Urinary bladder (tissue), 4 donors: ENCODE measurements around the gene FOXP1. TPM values are rescaled to one million over a fixed set of nuclear protein-coding genes. Genes with fewer than 3 reads are reported as not detected.

Experiments used
- DNase-seq: peaks from one replicate; pipeline ENCODE4 v3.0.0-alpha.2; 2015; ENCODE audit errors: extremely low spot score
- H3K27ac ChIP-seq: one replicate; pipeline ENCODE4 v1.5.1; 2013; ENCODE audit warnings: low read depth, mild to moderate bottlenecking, moderate library complexity
- H3K36me3 ChIP-seq: one replicate; pipeline ENCODE4 v1.6.1; 2013; ENCODE audit warnings: mild to moderate bottlenecking, moderate library complexity; ENCODE audit not compliant: insufficient read depth
- H3K4me1 ChIP-seq: one replicate; pipeline ENCODE4 v1.6.1; 2013; ENCODE audit warnings: mild to moderate bottlenecking, moderate library complexity; ENCODE audit not compliant: insufficient read depth
- H3K4me3 ChIP-seq: one replicate; pipeline ENCODE4 v1.5.1; 2013; ENCODE audit warnings: low read depth, low read length
- WGBS: extraction: QIAGEN DNeasy Blood & Tissue Kit; methylation state at CpG from one replicate; pipeline ENCODE4 v1.1.7; 2013; 5-methylcytosine and 5-hydroxymethylcytosine counted together
- polyA plus RNA-seq: library from polyadenylated mRNA; stranded (reverse); fragments of 200-250 nt; gene quantifications from one replicate; pipeline ENCODE4 v1.2.3, GENCODE V29; 2013
- total RNA-seq: library from RNA; depleted of rRNA; stranded (reverse); fragments of >200 nt; gene quantifications from one replicate; pipeline ENCODE4 v1.2.3, GENCODE V29; 2014
- donor health status: healthy with polysubstance abuse.
- donor health status: healthy.

Gene FOXP1
- total and polyA plus RNA-seq, 2 donors = 27.4 to 176 TPM

- 73% methylated on average over 5 of the region's 5 CpGs for WGBS
- no peak for DNase-seq
- Histone ChIP-seq H3K36me3 (no peaks in the 10 kb centered on the region), H3K4me1 (peaks cover 6% of the 10 kb centered on the region), H3K4me3 (no peak overlapping the region), H3K27ac (no peak overlapping the region)
Measured at GRCh38 chr3:71497971-71498444, 85.5 kb downstream of the FOXP1 start.

- 88% methylated on average over 1 of the region's 1 CpG for WGBS
- Histone ChIP-seq H3K27ac (no peak overlapping the region), H3K4me3 (no peak overlapping the region), H3K4me1 (peaks cover 6% of the 10 kb centered on the region), H3K36me3 (no peaks in the 10 kb centered on the region)
- no peak for DNase-seq
Measured at GRCh38 chr3:71497367-71497897, 86.1 kb downstream of the FOXP1 start.

- H3K36me3 ChIP-seq = no peaks in the 10 kb centered on the region
- H3K4me1 ChIP-seq = peaks cover 6% of the 10 kb centered on the region
- no peak for DNase-seq
- H3K27ac ChIP-seq = no peak overlapping the region
- H3K4me3 ChIP-seq = no peak overlapping the region
- WGBS = 87% methylated on average over 5 of the region's 5 CpGs
Measured at GRCh38 chr3:71495708-71496472, 87.6 kb downstream of the FOXP1 start.

- Histone ChIP-seq H3K4me3 (no peak overlapping the region), H3K27ac (no peak overlapping the region), H3K4me1 (peaks cover 6% of the 10 kb centered on the region), H3K36me3 (no peaks in the 10 kb centered on the region)
- DNase-seq = no peak
- 95% methylated on average over 5 of the region's 5 CpGs for WGBS
Measured at GRCh38 chr3:71494212-71494611, 89.3 kb downstream of the FOXP1 start.

GRCh38 chr3:71492974-71493771, 90.4 kb downstream of the FOXP1 start:
- Histone ChIP-seq H3K27ac (no peak overlapping the region), H3K36me3 (no peaks in the 10 kb centered on the region), H3K4me3 (no peak overlapping the region), H3K4me1 (peaks cover 4% of the 10 kb centered on the region)
- 87% methylated on average over 9 of the region's 9 CpGs for WGBS
- no peak for DNase-seq

- no peak overlapping the region for H3K27ac ChIP-seq
- no peaks in the 10 kb centered on the region for H3K4me1 ChIP-seq
- H3K36me3 ChIP-seq = no peaks in the 10 kb centered on the region
- DNase-seq = no peak
- H3K4me3 ChIP-seq = no peak overlapping the region
Measured at GRCh38 chr3:71492566-71492965, 91.0 kb downstream of the FOXP1 start.

GRCh38 chr3:71491154-71491752, 92.3 kb downstream of the FOXP1 start:
- Histone ChIP-seq H3K4me3 (no peak overlapping the region), H3K4me1 (no peaks in the 10 kb centered on the region), H3K36me3 (peaks cover 2% of the 10 kb centered on the region), H3K27ac (no peak overlapping the region)
- WGBS = 87% methylated on average over 9 of the region's 9 CpGs
- DNase-seq = no peak

- no peak overlapping the region for H3K27ac ChIP-seq
- WGBS = 97% methylated on average over 3 of the region's 3 CpGs
- H3K4me3 ChIP-seq = no peak overlapping the region
- no peak for DNase-seq
- H3K36me3 ChIP-seq = peaks cover 2% of the 10 kb centered on the region
- no peaks in the 10 kb centered on the region for H3K4me1 ChIP-seq
Measured at GRCh38 chr3:71490692-71491091, 92.8 kb downstream of the FOXP1 start.

GRCh38 chr3:71489315-71489761, 94.2 kb downstream of the FOXP1 start:
- WGBS = 89% methylated on average over 9 of the region's 9 CpGs
- no peak for DNase-seq
- Histone ChIP-seq H3K4me3 (no peak overlapping the region), H3K4me1 (no peaks in the 10 kb centered on the region), H3K27ac (no peak overlapping the region), H3K36me3 (peaks cover 2% of the 10 kb centered on the region)

- no peak overlapping the region for H3K27ac ChIP-seq
- H3K36me3 ChIP-seq = peaks cover 2% of the 10 kb centered on the region
- 87% methylated on average over 9 of the region's 9 CpGs for WGBS
- no peak overlapping the region for H3K4me3 ChIP-seq
- no peaks in the 10 kb centered on the region for H3K4me1 ChIP-seq
- DNase-seq = no peak
Measured at GRCh38 chr3:71488882-71489281, 94.6 kb downstream of the FOXP1 start.

- no peak overlapping the region for H3K27ac ChIP-seq
- no peaks in the 10 kb centered on the region for H3K4me1 ChIP-seq
- DNase-seq = no peak
- H3K36me3 ChIP-seq = peaks cover 2% of the 10 kb centered on the region
- no peak overlapping the region for H3K4me3 ChIP-seq
- 66% methylated on average over 6 of the region's 6 CpGs for WGBS
Measured at GRCh38 chr3:71488391-71488809, 95.1 kb downstream of the FOXP1 start.

- 83% methylated on average over 5 of the region's 5 CpGs for WGBS
- Histone ChIP-seq H3K36me3 (peaks cover 2% of the 10 kb centered on the region), H3K27ac (no peak overlapping the region), H3K4me1 (no peaks in the 10 kb centered on the region), H3K4me3 (no peak overlapping the region)
- DNase-seq = no peak
Measured at GRCh38 chr3:71487418-71487817, 96.1 kb downstream of the FOXP1 start.

- WGBS = 87% methylated on average over 6 of the region's 6 CpGs
- H3K36me3 ChIP-seq = peaks cover 2% of the 10 kb centered on the region
- DNase-seq = no peak
- no peak overlapping the region for H3K4me3 ChIP-seq
- no peaks in the 10 kb centered on the region for H3K4me1 ChIP-seq
- H3K27ac ChIP-seq = no peak overlapping the region
Measured at GRCh38 chr3:71486831-71487230, 96.7 kb downstream of the FOXP1 start.
